Neuron (in vitro differentiated cells): Measurements from ENCODE around the gene PPP1R13B.

ENCODE experiments used
- H2AFZ ChIP-seq: one replicate; pipeline ENCODE4 v1.6.1; 2013; ENCODE audit warnings: low read depth, mild to moderate bottlenecking, inconsistent platforms, low read length, moderate library complexity
- H3K27me3 ChIP-seq: one replicate; pipeline ENCODE4 v1.6.1; 2013; ENCODE audit warnings: low read length; ENCODE audit not compliant: insufficient read depth
- H3K36me3 ChIP-seq: one replicate; pipeline ENCODE4 v1.6.1; 2013; ENCODE audit warnings: low read length; ENCODE audit not compliant: insufficient read depth
- H3K4me1 ChIP-seq: one replicate; pipeline ENCODE4 v1.6.1; 2013; ENCODE audit warnings: low read length; ENCODE audit not compliant: insufficient read depth
- H3K4me3 ChIP-seq: 2 replicates; pipeline ENCODE4 v1.5.1; 2013; ENCODE audit warnings: mild to moderate bottlenecking, low read length, moderate library complexity
- H3K9me3 ChIP-seq: one replicate; pipeline ENCODE4 v1.6.1; 2013; ENCODE audit warnings: low read length

PPP1R13B gene

GRCh38 chr14:103828315-103828967 lies 18.9 kb downstream of the PPP1R13B start:
- Histone ChIP-seq H3K4me3 (no peak overlapping the region), H3K4me1 (no peaks in the 10 kb centered on the region), H2AFZ (no peak overlapping the region), H3K36me3 (no peaks in the 10 kb centered on the region), H3K27me3 (peaks cover 3% of the 10 kb centered on the region), H3K9me3 (no peaks in the 10 kb centered on the region)

- peaks cover 2% of the 10 kb centered on the region for H3K4me1 ChIP-seq
- H3K4me3 ChIP-seq: no peak overlapping the region
- no peak overlapping the region for H2AFZ ChIP-seq
- H3K27me3 ChIP-seq: peaks cover 4% of the 10 kb centered on the region
- H3K36me3 ChIP-seq: no peaks in the 10 kb centered on the region
- H3K9me3 ChIP-seq: no peaks in the 10 kb centered on the region
Observed at GRCh38 chr14:103825101-103825500, 22.3 kb downstream of the PPP1R13B start.

GRCh38 chr14:103820908-103821307 lies 26.5 kb downstream of the PPP1R13B start:
- Histone ChIP-seq H2AFZ (no peak overlapping the region), H3K4me3 (no peak overlapping the region), H3K27me3 (peaks cover 4% of the 10 kb centered on the region), H3K9me3 (no peaks in the 10 kb centered on the region), H3K36me3 (no peaks in the 10 kb centered on the region), H3K4me1 (peaks cover 4% of the 10 kb centered on the region)

DNA sequence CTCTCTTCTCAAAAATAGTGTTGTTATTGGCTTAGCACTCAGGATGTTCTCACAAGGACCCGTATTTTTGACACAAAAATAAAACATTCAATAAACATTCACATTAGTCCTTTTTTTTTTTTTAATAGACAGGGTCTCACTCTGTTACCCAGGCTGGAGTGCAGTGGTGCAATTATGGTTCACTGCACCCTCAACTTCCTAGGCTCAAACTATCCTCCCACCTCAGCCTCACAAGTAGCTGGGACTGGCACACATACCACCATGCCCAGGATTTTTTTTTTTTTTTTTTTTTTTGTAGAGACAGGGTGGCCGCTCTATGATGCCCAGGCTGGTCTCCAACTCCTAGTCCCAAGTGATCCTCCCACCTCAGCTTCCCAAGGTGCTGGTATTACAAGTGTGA lies 27.0 kb downstream of the PPP1R13B start:
- H2AFZ ChIP-seq: no peak overlapping the region
- peaks cover 4% of the 10 kb centered on the region for H3K4me1 ChIP-seq
- H3K4me3 ChIP-seq: no peak overlapping the region
- no peaks in the 10 kb centered on the region for H3K36me3 ChIP-seq
- H3K27me3 ChIP-seq: peaks cover 4% of the 10 kb centered on the region
- H3K9me3 ChIP-seq: no peaks in the 10 kb centered on the region

DNA sequence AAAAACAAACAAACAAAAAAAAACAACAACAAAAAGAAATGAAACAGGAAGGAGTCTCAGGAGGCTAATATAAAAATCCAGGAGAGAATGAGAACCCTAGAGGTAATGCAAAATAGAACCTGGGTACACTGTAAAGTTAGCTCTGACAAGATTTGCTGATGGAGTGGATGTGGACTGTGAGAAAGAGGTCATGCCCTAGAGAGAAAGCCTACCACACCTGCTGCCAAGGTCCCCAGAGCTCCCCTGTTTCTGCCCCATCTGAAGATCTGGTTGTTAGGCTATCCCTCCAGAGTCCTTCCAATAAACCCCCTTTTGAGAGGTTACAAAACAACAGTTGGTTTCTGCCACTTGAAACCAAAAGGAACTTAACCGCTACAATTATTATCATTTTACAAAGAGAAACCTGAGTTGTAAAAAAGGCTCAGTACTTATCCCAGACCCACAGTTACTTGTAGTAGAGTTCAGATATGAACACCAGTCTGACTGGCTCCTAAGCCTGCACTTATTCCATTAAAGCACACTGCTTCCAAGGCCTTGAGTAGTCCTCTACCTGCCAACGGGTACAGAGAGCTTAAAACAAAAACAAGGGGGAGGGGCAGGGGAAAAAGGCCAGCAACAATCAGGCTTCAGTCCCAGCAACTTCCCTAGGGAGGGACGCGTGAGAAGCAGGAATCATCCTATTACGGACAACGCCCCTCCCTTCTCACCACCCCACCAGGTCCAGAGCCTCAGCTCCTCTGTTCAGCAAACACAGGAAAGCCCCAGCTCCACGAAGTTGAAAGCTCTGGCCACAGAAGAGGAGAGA lies 27.7 kb downstream of the PPP1R13B start:
- no peaks in the 10 kb centered on the region for H3K36me3 ChIP-seq
- peaks cover 4% of the 10 kb centered on the region for H3K4me1 ChIP-seq
- no peak overlapping the region for H3K4me3 ChIP-seq
- H3K27me3 ChIP-seq: peaks cover 4% of the 10 kb centered on the region
- no peaks in the 10 kb centered on the region for H3K9me3 ChIP-seq
- H2AFZ ChIP-seq: no peak overlapping the region

DNA sequence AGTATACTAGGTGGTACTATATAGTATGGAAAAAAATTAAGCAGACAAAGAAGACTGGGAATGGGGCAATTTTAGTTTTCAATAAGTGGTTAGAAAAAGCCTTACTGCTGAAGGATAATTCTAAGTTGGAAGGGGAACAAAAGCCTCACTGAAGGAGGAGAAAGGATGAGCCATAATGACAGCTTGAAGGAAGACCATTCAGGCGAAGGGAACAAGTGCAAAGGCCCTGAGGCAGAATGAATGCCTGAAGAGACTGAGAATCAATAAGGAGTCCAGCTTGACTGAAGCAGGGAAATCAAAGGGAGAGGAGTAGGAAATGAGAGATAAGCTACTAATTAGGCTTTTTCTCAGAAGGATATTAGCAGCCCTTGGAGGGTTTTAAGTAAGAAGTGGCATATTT lies 28.5 kb downstream of the PPP1R13B start:
- H3K27me3 ChIP-seq: peaks cover 4% of the 10 kb centered on the region
- H2AFZ ChIP-seq: no peak overlapping the region
- H3K4me3 ChIP-seq: no peak overlapping the region
- H3K4me1 ChIP-seq: peaks cover 4% of the 10 kb centered on the region
- H3K36me3 ChIP-seq: no peaks in the 10 kb centered on the region
- no peaks in the 10 kb centered on the region for H3K9me3 ChIP-seq

DNA sequence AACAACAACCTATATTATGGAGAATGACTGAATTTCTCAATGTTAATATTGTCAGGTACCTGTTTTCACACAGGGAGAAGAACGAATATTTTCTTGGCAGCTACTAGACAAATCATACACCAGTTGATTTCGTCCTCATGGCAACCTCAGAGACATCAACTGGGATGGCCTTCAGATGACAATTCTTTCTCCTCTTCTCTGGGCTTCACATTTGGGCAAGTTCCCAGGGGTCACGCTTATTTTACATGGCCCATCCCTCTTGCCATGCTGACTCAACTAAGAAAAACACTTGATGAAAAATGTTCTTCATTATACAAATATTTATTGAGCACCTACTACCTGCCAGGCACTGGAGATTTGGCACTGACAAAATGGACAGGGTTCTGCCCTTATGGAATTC lies 29.0 kb downstream of the PPP1R13B start:
- no peaks in the 10 kb centered on the region for H3K9me3 ChIP-seq
- no peaks in the 10 kb centered on the region for H3K36me3 ChIP-seq
- peaks cover 4% of the 10 kb centered on the region for H3K27me3 ChIP-seq
- peaks cover 4% of the 10 kb centered on the region for H3K4me1 ChIP-seq
- no peak overlapping the region for H2AFZ ChIP-seq
- H3K4me3 ChIP-seq: no peak overlapping the region

DNA sequence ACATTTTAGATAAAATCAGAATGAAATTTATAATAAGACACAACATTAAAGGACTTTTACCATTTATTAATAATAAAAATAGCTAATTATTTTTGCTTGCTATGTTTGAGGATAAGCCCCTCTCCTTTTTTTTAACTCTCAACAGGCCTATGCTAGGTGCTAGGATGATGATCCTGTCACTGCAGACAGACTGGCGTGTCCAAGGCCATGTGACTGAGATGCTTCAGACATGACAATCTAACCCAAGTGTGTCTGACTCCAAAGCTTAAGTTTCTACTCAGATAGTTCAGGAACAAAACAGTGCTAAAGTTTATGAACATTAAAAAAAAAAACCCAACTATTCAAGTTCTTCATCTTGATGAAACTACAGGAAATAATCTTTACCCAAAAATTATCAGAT lies 29.8 kb downstream of the PPP1R13B start:
- peaks cover 4% of the 10 kb centered on the region for H3K27me3 ChIP-seq
- H2AFZ ChIP-seq: no peak overlapping the region
- no peaks in the 10 kb centered on the region for H3K36me3 ChIP-seq
- H3K9me3 ChIP-seq: no peaks in the 10 kb centered on the region
- no peak overlapping the region for H3K4me3 ChIP-seq
- H3K4me1 ChIP-seq: peaks cover 4% of the 10 kb centered on the region

DNA sequence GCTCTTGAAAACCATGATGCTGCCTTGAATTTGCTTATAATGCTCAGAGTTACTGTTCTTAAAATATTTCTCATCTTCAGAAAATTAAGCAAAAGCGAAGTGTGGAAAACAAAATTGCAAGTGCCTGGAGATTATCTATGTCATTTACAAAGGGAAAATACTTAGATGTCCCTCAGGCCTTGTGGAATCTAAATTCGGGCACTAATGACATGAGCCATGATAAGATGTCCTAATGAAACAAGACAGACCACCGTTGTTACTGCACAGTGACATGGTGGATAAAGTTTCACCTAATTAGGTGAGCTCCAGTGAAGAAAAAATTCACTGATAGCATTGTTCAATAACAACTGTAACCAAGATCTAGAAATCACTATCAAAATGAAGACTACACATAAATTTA lies 30.4 kb downstream of the PPP1R13B start:
- peaks cover 4% of the 10 kb centered on the region for H3K27me3 ChIP-seq
- H3K4me1 ChIP-seq: peaks cover 4% of the 10 kb centered on the region
- no peak overlapping the region for H2AFZ ChIP-seq
- H3K4me3 ChIP-seq: no peak overlapping the region
- H3K36me3 ChIP-seq: no peaks in the 10 kb centered on the region
- H3K9me3 ChIP-seq: no peaks in the 10 kb centered on the region

DNA sequence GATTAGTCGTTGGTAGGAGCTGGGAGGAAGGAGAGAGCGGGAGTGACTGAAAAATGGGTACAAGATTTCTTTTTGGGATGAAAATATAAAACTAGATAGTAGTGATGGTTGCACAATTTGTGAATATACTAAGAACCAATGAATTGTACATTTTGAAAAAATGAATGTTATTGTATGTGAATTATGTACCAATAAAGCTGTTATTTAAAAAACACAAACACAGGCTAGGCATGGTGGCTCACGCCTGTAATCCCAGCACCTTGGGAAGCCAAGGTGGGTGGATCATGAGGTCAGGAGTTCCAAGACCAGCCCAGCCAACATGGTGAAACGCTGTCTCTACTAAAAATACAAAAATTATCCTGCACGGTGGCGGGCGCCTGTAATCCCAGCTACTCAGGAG lies 32.1 kb downstream of the PPP1R13B start:
- Histone ChIP-seq H3K27me3 (peaks cover 4% of the 10 kb centered on the region), H2AFZ (no peak overlapping the region)

GRCh38 chr14:103811189-103811588 lies 36.2 kb downstream of the PPP1R13B start:
- no peaks in the 10 kb centered on the region for H3K27me3 ChIP-seq
- H3K4me3 ChIP-seq: no peak overlapping the region
- no peaks in the 10 kb centered on the region for H3K9me3 ChIP-seq
- H3K36me3 ChIP-seq: no peaks in the 10 kb centered on the region
- H3K4me1 ChIP-seq: no peaks in the 10 kb centered on the region
- H2AFZ ChIP-seq: no peak overlapping the region

More for the DNA sequence above, 32.1 kb downstream of the PPP1R13B start:
- H3K4me1 ChIP-seq: peaks cover 4% of the 10 kb centered on the region
- no peaks in the 10 kb centered on the region for H3K9me3 ChIP-seq
- H3K4me3 ChIP-seq: no peak overlapping the region
- no peaks in the 10 kb centered on the region for H3K36me3 ChIP-seq

GRCh38 chr14:103808403-103809001 lies 38.9 kb downstream of the PPP1R13B start:
- Histone ChIP-seq H3K27me3 (no peaks in the 10 kb centered on the region), H2AFZ (no peak overlapping the region), H3K36me3 (no peaks in the 10 kb centered on the region), H3K4me1 (no peaks in the 10 kb centered on the region), H3K9me3 (no peaks in the 10 kb centered on the region), H3K4me3 (no peak overlapping the region)

GRCh38 chr14:103806805-103807204 lies 40.6 kb downstream of the PPP1R13B start:
- Histone ChIP-seq H3K4me1 (no peaks in the 10 kb centered on the region), H3K9me3 (no peaks in the 10 kb centered on the region), H3K27me3 (no peaks in the 10 kb centered on the region), H3K36me3 (no peaks in the 10 kb centered on the region), H2AFZ (no peak overlapping the region), H3K4me3 (no peak overlapping the region)
